Loucy (cell line): Measurements from ENCODE around the gene RFWD3.
"Not testable (repeated sequence)": the region's sequence is repeated elsewhere in the genome, so short reads cannot be mapped to it uniquely, and the experiment has no call there.

ENCODE experiments used
- H2AFZ ChIP-seq: fragments of 200-600 bp; sonication (generic); 2 replicates; pipeline ENCODE4 v1.6.0; 2016; ENCODE audit warnings: antibody characterized with exemption, mild to moderate bottlenecking, low read length, moderate library complexity
- H3F3A ChIP-seq: fragments of 200-600 bp; 2 replicates; pipeline ENCODE4 v1.6.0; 2016; ENCODE audit warnings: antibody characterized with exemption, low read depth, mild to moderate bottlenecking
- H3K27me3 ChIP-seq: fragments of 200-600 bp; sonication (generic); 2 replicates; pipeline ENCODE4 v1.6.1; 2014; ENCODE audit warnings: low read length, mild to moderate bottlenecking; ENCODE audit not compliant: insufficient read depth, poor library complexity, severe bottlenecking
- H3K36me3 ChIP-seq: fragments of 200-600 bp; sonication (generic); 2 replicates; pipeline ENCODE4 v1.6.1; 2016; ENCODE audit warnings: low read length; ENCODE audit not compliant: insufficient read depth
- H3K4me1 ChIP-seq: fragments of 200-600 bp; sonication (generic); 2 replicates; pipeline ENCODE4 v1.5.1; 2014; ENCODE audit warnings: low read length, mild to moderate bottlenecking; ENCODE audit not compliant: insufficient read depth, poor library complexity, severe bottlenecking
- H3K4me2 ChIP-seq: fragments of 200-600 bp; sonication (generic); 2 replicates; pipeline ENCODE4 v1.6.0; 2014; ENCODE audit warnings: antibody characterized with exemption, low read length, low read depth, mild to moderate bottlenecking; ENCODE audit not compliant: poor library complexity, severe bottlenecking
- H3K4me3 ChIP-seq: fragments of 200-600 bp; sonication (generic); 2 replicates; pipeline ENCODE4 v1.5.1; 2014; ENCODE audit warnings: low read length, mild to moderate bottlenecking, mixed read lengths; ENCODE audit not compliant: poor library complexity, severe bottlenecking
- H3K79me2 ChIP-seq: fragments of 200-600 bp; sonication (generic); 2 replicates; pipeline ENCODE4 v1.6.1; 2014; ENCODE audit warnings: low read length; ENCODE audit not compliant: insufficient read depth
- H3K9ac ChIP-seq: fragments of 200-600 bp; sonication (generic); 2 replicates; pipeline ENCODE4 v1.6.0; 2014; ENCODE audit warnings: mild to moderate bottlenecking, low read depth, low read length, moderate library complexity; ENCODE audit not compliant: poor library complexity, severe bottlenecking
- H3K9me2 ChIP-seq: fragments of 200-600 bp; sonication (generic); replicated peaks from 2 replicates; pipeline ENCODE4 v1.6.1; 2016; ENCODE audit warnings: low read depth, low read length, mixed read lengths
- H3K9me3 ChIP-seq: fragments of 200-600 bp; sonication (generic); 2 replicates; pipeline ENCODE4 v1.6.1; 2014; ENCODE audit warnings: mild to moderate bottlenecking, antibody characterized with exemption, low read length, low read depth; ENCODE audit not compliant: insufficient read depth
- H4K20me1 ChIP-seq: fragments of 200-600 bp; sonication (generic); 2 replicates; pipeline ENCODE4 v1.6.0; 2014; ENCODE audit warnings: antibody characterized with exemption, low read length, mild to moderate bottlenecking; ENCODE audit not compliant: insufficient read depth, poor library complexity, severe bottlenecking
- EZH2phosphoT487 ChIP-seq: fragments of 200-600 bp; IDR thresholded peaks from 2 replicates; pipeline ENCODE4 v1.6.1; 2018; ENCODE audit warnings: antibody characterized with exemption, mild to moderate bottlenecking, moderate library complexity, borderline replicate concordance
- TF ChIP-seq, protein P1 (sequence below): fragments of 200-600 bp; sonication (generic); conservative IDR thresholded peaks from 2 replicates; pipeline ENCODE4 v1.5.1; 2014; ENCODE audit warnings: mild to moderate bottlenecking, antibody characterized with exemption, low read length

The RFWD3 gene

DNA sequence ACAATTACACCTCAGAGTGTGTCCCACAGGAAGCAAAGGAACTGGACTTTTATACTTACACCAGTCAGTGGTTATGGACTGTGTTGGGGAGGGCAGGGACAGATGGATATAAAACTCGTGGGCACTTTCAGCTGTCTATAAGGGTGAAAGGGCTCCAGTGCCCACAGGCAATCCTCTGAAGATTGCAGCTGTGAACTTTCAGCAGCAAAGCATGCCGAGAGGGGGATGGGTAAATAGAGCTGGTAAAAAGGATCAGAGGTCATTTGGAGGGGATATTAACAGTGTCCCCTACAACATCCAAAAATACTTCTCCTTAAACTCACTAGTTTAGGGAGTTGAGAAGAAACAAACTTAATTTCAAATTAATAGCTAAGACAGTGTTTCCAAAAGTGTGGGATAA is 13.3 kb upstream of the RFWD3 start:
- Histone ChIP-seq H3K9me2 (no peaks in the 10 kb centered on the region), H3K4me1 (no peaks in the 10 kb centered on the region), H3K9me3 (no peaks in the 10 kb centered on the region), H3K4me2 (no peak overlapping the region), H2AFZ (no peak overlapping the region), H3F3A (no peaks in the 10 kb centered on the region), H3K9ac (no peak overlapping the region), H3K36me3 (no peaks in the 10 kb centered on the region; the same call in 1 of the 2 replicates), H4K20me1 (no peaks in the 10 kb centered on the region), H3K4me3 (no peak overlapping the region), H3K79me2 (no peaks in the 10 kb centered on the region), H3K27me3 (no peaks in the 10 kb centered on the region)
- TF ChIP-seq, protein P1, sequence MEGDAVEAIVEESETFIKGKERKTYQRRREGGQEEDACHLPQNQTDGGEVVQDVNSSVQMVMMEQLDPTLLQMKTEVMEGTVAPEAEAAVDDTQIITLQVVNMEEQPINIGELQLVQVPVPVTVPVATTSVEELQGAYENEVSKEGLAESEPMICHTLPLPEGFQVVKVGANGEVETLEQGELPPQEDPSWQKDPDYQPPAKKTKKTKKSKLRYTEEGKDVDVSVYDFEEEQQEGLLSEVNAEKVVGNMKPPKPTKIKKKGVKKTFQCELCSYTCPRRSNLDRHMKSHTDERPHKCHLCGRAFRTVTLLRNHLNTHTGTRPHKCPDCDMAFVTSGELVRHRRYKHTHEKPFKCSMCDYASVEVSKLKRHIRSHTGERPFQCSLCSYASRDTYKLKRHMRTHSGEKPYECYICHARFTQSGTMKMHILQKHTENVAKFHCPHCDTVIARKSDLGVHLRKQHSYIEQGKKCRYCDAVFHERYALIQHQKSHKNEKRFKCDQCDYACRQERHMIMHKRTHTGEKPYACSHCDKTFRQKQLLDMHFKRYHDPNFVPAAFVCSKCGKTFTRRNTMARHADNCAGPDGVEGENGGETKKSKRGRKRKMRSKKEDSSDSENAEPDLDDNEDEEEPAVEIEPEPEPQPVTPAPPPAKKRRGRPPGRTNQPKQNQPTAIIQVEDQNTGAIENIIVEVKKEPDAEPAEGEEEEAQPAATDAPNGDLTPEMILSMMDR: no peak
- no peak for TF ChIP-seq EZH2phosphoT487

DNA sequence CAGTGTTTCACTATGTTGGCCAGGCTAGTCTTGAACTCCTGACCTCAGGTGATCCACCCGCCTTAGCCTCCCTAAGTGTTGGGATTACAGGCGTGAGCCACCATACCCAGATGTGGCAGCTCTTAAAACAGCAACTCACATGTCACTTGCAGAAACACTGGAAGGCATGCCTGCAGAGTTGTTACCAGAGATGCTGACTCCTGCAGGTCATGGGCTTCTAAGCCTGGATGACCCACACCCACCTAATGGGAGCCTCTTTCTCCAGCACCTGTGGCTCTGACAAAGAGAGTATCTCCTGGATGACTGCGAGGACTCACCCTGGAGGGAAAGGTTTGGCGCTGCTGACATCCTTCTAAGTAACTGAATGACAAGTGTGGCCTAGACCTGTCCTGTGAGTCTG is 11.2 kb upstream of the RFWD3 start:
- H3K79me2 ChIP-seq: no peaks in the 10 kb centered on the region
- TF ChIP-seq, protein P1: no peak
- TF ChIP-seq EZH2phosphoT487: no peak
- no peak overlapping the region for H3K4me2 ChIP-seq
- H3K9ac ChIP-seq: no peak overlapping the region
- H2AFZ ChIP-seq: no peak overlapping the region
- H3F3A ChIP-seq: no peaks in the 10 kb centered on the region
- no peaks in the 10 kb centered on the region for H4K20me1 ChIP-seq
- H3K9me3 ChIP-seq: no peaks in the 10 kb centered on the region
- H3K27me3 ChIP-seq: no peaks in the 10 kb centered on the region
- no peaks in the 10 kb centered on the region for H3K4me1 ChIP-seq
- H3K9me2 ChIP-seq: no peaks in the 10 kb centered on the region
- peaks cover 3% of the 10 kb centered on the region; the same call in 1 of the 2 replicates for H3K36me3 ChIP-seq
- no peak overlapping the region for H3K4me3 ChIP-seq

DNA sequence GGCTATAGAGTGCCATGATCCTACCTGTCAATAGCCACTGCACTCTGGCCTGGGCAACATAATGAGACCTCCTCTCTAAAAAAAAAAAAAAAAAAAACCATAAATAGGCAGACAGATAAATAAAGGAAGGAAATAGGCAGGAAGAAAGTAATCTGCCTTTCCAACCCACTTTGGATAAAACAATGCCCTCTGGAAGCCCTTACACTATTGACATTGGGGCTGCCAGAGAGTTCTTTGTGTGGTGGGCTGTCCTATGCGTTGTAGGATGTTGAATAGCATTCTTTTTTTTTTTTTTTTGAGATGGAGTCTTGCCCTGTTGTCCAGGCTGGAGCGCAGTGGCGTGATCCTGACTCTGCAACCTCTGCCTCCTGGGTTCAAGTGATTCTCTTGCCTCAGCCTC is 7.2 kb upstream of the RFWD3 start:
- no peaks in the 10 kb centered on the region for H3K4me1 ChIP-seq
- peaks cover 3% of the 10 kb centered on the region; the same call in 1 of the 2 replicates for H3K36me3 ChIP-seq
- TF ChIP-seq EZH2phosphoT487: no peak
- TF ChIP-seq, protein P1: no peak
- H4K20me1 ChIP-seq: no peaks in the 10 kb centered on the region
- no peak overlapping the region for H2AFZ ChIP-seq
- no peak overlapping the region for H3K4me2 ChIP-seq
- no peaks in the 10 kb centered on the region for H3K9me2 ChIP-seq
- no peaks in the 10 kb centered on the region for H3K27me3 ChIP-seq
- no peaks in the 10 kb centered on the region for H3K9me3 ChIP-seq
- no peak overlapping the region for H3K9ac ChIP-seq
- H3K4me3 ChIP-seq: no peak overlapping the region
- no peaks in the 10 kb centered on the region for H3K79me2 ChIP-seq
- H3F3A ChIP-seq: no peaks in the 10 kb centered on the region

GRCh38 chr16:74668877-74669276 is 2.2 kb upstream of the RFWD3 start:
- H3K27me3 ChIP-seq, H3K9me2 ChIP-seq, H3K9me3 ChIP-seq, H3K9ac ChIP-seq, H2AFZ ChIP-seq, H3F3A ChIP-seq, H3K4me2 ChIP-seq, H3K4me3 ChIP-seq, H3K36me3 ChIP-seq: not testable (repeated sequence)
- H4K20me1 ChIP-seq: peaks cover 26% of the 10 kb centered on the region
- H3K4me1 ChIP-seq: peaks cover 22% of the 10 kb centered on the region
- peaks cover 35% of the 10 kb centered on the region for H3K79me2 ChIP-seq
